ENCODE results near the gene ARHGAP6. TPM values are rescaled to one million over a fixed set of nuclear protein-coding genes. Genes with fewer than 3 reads are reported as not detected.

Gene ARHGAP6
- total and polyA plus RNA-seq, 9 of the 15 experiments (the other 6 are each of a cell fraction or from before 2014, with no cell fraction given), result 12.5 to 63.6 (median 41.8) TPM

- TF ChIP-seq, protein P1, sequence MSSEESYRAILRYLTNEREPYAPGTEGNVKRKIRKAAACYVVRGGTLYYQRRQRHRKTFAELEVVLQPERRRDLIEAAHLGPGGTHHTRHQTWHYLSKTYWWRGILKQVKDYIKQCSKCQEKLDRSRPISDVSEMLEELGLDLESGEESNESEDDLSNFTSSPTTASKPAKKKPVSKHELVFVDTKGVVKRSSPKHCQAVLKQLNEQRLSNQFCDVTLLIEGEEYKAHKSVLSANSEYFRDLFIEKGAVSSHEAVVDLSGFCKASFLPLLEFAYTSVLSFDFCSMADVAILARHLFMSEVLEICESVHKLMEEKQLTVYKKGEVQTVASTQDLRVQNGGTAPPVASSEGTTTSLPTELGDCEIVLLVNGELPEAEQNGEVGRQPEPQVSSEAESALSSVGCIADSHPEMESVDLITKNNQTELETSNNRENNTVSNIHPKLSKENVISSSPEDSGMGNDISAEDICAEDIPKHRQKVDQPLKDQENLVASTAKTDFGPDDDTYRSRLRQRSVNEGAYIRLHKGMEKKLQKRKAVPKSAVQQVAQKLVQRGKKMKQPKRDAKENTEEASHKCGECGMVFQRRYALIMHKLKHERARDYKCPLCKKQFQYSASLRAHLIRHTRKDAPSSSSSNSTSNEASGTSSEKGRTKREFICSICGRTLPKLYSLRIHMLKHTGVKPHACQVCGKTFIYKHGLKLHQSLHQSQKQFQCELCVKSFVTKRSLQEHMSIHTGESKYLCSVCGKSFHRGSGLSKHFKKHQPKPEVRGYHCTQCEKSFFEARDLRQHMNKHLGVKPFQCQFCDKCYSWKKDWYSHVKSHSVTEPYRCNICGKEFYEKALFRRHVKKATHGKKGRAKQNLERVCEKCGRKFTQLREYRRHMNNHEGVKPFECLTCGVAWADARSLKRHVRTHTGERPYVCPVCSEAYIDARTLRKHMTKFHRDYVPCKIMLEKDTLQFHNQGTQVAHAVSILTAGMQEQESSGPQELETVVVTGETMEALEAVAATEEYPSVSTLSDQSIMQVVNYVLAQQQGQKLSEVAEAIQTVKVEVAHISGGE (CRISPR knock-in tag; IDR thresholded peaks at IDR 0.05), result peak in 1 of 3 experiments; percentile 40; a peak in 1 of 6 replicates
- TF ChIP-seq DDX20 (tag; IDR thresholded peaks at IDR 0.05; ENCODE audit: low read depth) (0 out of 2 replicates have a peak, but pooled peaks have one; percentile 35), SMARCC2 (IDR thresholded peaks at IDR 0.05; ENCODE audit: low read depth) (no peak), SFPQ (IDR thresholded peaks at IDR 0.05; ENCODE audit: low read depth, low read length) (no peak), DPF2 (IDR thresholded peaks at IDR 0.05) (peak; percentile 76), ZFPM2 (CRISPR knock-in tag; IDR thresholded peaks at IDR 0.05) (no peak), HNRNPLL (IDR thresholded peaks at IDR 0.05; ENCODE audit: low read depth, low read length, poor library complexity, severe bottlenecking) (no peak), ZBTB33 (CRISPR knock-in tag; IDR thresholded peaks at IDR 0.05) (no peak), SRSF1 (IDR thresholded peaks at IDR 0.05; ENCODE audit: low read depth, low read length) (no peak), PRPF4 (IDR thresholded peaks at IDR 0.05; ENCODE audit: insufficient read depth, low read depth, low read length, poor library complexity, severe bottlenecking) (no peak), TCF3 (CRISPR knock-in tag; IDR thresholded peaks at IDR 0.05) (peak; percentile 69), ZNF431 (CRISPR knock-in tag; IDR thresholded peaks at IDR 0.05) (no peak), BMI1 (IDR thresholded peaks at IDR 0.05; ENCODE audit: low read length) (no peak)
- TF ChIP-seq, protein P2, sequence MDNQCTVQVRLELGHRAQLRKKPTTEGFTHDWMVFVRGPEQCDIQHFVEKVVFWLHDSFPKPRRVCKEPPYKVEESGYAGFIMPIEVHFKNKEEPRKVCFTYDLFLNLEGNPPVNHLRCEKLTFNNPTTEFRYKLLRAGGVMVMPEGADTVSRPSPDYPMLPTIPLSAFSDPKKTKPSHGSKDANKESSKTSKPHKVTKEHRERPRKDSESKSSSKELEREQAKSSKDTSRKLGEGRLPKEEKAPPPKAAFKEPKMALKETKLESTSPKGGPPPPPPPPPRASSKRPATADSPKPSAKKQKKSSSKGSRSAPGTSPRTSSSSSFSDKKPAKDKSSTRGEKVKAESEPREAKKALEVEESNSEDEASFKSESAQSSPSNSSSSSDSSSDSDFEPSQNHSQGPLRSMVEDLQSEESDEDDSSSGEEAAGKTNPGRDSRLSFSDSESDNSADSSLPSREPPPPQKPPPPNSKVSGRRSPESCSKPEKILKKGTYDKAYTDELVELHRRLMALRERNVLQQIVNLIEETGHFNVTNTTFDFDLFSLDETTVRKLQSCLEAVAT (IDR thresholded peaks at IDR 0.05), result no peak
- TF ChIP-seq, protein P3, sequence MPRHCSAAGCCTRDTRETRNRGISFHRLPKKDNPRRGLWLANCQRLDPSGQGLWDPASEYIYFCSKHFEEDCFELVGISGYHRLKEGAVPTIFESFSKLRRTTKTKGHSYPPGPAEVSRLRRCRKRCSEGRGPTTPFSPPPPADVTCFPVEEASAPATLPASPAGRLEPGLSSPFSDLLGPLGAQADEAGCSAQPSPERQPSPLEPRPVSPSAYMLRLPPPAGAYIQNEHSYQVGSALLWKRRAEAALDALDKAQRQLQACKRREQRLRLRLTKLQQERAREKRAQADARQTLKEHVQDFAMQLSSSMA (CRISPR knock-in tag; IDR thresholded peaks at IDR 0.05), result no peak
- TF ChIP-seq, protein P4, sequence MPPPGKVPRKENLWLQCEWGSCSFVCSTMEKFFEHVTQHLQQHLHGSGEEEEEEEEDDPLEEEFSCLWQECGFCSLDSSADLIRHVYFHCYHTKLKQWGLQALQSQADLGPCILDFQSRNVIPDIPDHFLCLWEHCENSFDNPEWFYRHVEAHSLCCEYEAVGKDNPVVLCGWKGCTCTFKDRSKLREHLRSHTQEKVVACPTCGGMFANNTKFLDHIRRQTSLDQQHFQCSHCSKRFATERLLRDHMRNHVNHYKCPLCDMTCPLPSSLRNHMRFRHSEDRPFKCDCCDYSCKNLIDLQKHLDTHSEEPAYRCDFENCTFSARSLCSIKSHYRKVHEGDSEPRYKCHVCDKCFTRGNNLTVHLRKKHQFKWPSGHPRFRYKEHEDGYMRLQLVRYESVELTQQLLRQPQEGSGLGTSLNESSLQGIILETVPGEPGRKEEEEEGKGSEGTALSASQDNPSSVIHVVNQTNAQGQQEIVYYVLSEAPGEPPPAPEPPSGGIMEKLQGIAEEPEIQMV (tag; conservative IDR thresholded peaks at IDR 0.05; ENCODE audit: low read depth), result no peak
Measured at GRCh38 chrX:11419102-11419501, 246.6 kb downstream of the ARHGAP6 start (continued).
